GM18526 (cell line): ENCODE measurements around the gene C1QTNF5.

Experiments
- POLR2A ChIP-seq: IDR thresholded peaks from 3 replicates; pipeline ENCODE4 v1.6.1; 2011; ENCODE audit not compliant: insufficient read length; ENCODE audit errors: extremely low read depth

C1QTNF5 gene

GRCh38 chr11:119351232-119351631, 10.5 kb upstream of the C1QTNF5 start:
- TF ChIP-seq POLR2A, result no peak

DNA sequence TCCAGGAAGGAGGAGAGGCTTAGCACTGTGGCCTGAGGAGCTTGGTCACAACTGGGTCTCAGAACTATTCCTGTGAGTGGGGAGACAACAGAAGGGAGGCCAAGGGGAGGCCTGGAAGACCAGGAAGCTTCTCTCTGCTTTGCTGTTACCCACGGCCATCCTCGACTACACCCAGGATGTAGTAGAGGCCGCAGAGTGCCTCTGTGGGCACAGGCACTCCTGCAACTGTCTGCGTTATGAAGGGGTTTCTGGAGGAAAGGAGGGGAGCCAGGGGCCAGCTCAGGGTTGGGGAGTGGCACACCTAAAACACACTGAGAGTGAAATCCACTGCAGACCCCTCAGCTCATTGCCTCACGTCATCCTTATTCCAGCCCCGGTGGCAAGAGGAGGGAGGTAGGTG, 9.6 kb upstream of the C1QTNF5 start:
- no peak for TF ChIP-seq POLR2A

DNA sequence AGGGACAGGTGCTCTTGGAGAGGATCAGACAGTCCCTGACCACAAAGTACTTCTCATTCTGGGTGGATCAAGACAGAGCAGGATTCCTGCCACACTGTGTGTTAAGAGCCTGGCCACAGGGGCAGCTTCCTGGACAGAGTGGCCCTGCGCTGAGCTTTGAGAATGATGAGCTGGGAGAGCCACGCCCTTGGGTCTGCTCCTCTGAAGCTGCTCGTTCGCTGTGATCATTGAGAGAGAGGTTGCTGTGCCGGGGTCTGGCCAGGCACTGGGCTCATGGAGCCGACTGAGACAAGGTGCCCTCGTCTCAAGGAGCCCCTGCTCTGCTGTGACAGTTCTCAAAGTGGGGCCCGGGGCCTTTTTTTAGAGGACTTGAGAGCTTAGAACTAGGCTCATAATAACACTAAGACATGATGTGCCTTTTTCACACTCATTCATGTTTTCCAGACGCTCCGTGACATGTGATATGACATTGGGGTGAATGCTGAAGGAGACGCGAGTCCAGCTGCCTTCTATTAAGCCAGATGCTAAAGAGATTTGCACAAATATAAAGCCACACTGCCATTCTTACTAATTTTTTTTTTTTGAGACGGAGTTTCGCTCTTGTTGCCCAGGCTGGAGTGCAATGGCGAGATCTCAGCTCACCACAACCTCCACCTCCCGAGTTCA, 7.4 kb upstream of the C1QTNF5 start:
- no peak for TF ChIP-seq POLR2A

GRCh38 chr11:119347242-119347641, 6.6 kb upstream of the C1QTNF5 start:
- TF ChIP-seq POLR2A, result no peak

DNA sequence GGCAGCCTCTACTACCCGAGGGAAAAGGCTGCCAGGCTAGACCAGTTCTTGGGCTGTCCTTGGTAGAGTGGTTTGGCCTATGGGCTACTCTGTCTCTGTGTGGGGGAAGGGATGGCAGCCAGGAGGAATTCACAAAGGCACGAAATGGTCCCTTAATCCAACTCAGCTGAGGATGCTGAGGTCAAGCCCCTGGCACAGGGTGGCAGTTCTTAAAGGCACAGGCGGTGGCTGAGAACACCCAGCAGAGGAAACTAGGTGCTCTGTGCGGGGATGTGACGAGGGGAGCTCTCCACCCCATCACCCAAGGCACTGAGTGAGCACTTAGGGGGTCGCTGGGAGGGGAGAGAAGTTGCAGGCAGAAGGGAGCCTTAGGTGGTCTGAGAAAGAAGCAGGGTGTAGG, 5.9 kb upstream of the C1QTNF5 start, which contains the start of gene MFRP:
Gene MFRP, minus strand, starts transcription at position 101 of the 400 bp plus-strand sequence. CDS start 192 bp downstream, outside the sequence.
- TF ChIP-seq POLR2A, result no peak

DNA sequence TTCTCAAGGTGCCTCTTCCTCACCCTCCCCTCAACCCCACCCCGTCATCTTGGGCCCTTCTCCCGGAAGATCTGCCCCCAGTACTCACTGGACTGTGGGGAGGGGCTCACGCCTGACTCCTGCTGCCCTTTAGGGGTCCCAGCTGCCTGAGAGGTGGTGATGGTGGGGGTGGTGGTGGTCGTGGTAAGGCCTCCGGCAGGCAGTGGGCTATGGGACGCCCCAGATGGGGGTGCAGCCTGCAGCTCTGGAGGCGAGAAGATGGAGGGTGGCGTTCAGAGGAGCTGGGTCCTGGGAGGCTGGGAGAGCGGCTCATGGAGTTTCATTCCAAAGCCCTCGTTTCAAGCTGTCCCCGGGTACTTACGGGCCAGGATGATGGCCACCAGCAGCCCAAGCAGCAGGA, 5.0 kb upstream of the C1QTNF5 start:
- no peak for TF ChIP-seq POLR2A

GRCh38 chr11:119344291-119345010, 3.8 kb upstream of the C1QTNF5 start:
- no peak for TF ChIP-seq POLR2A

GRCh38 chr11:119343726-119344125, 3.0 kb upstream of the C1QTNF5 start:
- no peak for TF ChIP-seq POLR2A

DNA sequence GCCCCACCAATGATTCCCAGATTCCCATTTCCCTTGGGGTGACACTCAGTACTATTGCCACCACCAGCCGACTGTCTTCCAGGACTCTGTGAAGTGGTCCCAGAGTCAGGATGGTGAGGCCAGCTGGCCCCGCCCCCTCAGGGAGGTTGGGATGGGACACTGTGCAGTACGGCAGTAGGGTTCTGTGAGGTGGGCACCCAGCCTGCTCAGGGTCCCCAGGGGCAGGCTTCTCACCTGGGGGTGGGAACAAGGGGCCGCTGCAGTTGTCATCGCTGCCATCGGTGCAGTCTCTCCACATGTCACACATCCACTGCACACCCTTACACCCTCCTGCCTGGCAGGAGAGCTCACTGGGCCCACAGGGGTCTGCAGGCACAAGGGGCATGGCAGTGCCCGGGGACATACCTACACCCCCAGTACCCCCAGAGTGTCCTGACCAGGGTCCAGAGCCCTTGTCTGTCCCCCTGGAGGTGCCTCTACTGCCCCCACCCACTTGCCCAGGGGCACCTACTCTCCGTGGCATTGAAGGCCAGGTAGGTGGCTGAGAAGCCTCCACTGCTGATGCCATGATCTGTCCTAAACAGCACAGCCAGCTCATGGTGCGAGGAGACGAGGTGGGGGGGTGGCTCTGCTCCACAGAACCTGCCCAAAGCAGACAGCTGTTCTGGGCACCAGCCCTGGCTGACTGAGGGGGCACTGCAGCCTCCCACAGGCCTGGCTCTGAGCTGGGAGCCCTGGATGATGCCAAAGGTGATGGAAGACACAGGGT, 1.9 kb upstream of the C1QTNF5 start:
- no peak for TF ChIP-seq POLR2A

GRCh38 chr11:119342023-119342300, 1.3 kb upstream of the C1QTNF5 start:
- no peak for TF ChIP-seq POLR2A

DNA sequence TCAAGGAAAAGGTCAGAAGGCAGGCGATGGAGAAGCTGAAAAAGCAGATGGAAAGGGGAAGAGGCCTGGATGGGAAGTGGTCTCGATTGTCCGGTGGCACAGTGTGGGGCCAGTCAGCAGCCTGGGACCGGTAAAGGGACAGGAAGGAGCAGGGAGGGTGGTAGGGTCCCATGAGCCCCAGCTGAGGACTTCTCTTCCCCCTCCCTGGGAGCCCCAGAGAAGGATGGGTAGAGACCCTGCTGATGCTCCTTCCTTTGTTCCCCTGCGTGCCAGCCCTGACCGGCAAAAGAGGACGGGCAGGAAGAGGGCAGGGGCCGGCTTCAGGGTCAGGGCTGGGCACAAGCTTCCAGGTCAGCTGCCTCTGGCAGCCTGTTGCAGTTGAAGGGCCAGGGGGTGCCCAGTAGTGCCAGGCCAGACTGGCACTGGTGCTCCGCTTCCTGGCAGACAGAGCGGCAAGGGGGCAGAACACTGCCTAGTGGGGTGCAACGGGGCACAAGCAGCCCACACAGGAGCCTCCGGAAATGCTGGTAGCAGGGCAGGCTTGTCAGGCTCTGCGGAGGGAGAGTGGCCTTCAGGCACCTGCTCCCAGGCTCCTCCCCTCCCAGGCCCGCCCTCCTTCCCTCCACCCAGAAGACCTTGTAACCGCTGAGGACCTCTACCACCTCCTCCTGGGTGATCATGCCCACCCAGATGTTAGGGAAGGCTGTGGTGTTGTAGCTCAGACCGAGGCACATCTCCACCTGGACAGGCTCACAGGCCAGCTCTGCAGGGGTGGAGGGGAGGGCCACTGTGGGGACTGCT, 739 bp upstream of the C1QTNF5 start:
- TF ChIP-seq POLR2A, result no peak

DNA sequence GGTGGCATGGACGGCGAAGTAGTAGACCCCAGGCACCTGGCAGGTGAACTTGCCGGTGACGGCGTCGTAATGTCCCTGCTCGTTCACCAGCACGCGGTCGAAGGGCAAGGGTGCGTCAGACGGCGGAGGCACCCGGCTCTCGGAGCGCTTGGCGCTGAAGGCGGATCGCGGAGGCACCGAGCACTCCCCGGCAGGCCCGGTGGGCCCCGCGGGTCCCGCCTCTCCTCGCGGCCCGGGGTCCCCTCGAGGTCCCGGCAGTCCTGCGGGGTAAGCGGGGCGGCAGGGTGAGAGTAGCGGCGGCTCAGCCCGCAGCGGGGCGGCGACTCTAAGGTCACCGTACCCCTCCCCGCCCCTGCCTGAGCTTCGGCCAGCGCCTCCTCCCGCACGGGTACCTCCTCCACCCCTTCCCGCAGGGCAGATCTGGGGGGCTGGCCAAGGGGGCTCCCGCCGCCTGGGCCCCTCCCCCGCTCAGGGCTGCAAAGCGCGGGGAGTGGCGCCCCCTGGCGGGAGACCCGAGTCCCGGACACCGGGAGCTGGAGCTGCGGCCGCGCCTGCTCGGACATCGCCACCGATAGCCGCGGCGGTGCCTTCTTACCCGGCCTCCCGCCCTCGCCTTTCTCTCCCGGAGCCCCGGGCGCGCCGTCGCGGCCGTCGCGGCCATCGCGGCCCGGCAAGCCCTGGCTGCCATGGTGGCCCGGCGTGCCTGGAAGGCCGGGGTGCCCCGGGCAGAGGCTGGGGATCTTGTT, 921 bp downstream of the C1QTNF5 start:
- no peak for TF ChIP-seq POLR2A

- TF ChIP-seq POLR2A, result no peak
Measured at GRCh38 chr11:119338965-119339588, 1.6 kb downstream of the C1QTNF5 start.

GRCh38 chr11:119338318-119338890, 2.3 kb downstream of the C1QTNF5 start:
- TF ChIP-seq POLR2A, result no peak
